Upper lobe of left lung (tissue), 6 donors: ENCODE data around the gene AGAP4. TPM values are rescaled to one million over a fixed set of nuclear protein-coding genes. Genes with fewer than 3 reads are reported as not detected.
"Not testable (repeated sequence)": the region's sequence is repeated elsewhere in the genome, so short reads cannot be mapped to it uniquely, and the experiment has no call there.

Experiments
- ATAC-seq, 2 donors: fragments of 200-7000 bp; cut with Tn5 transposase; one replicate each; pipeline ENCODE4 v1.9.1; 2022; ENCODE audit warnings: mild to moderate bottlenecking in 2 of 2, moderate library complexity in 2 of 2; ENCODE audit not compliant: low FRiP score in 2 of 2
- DNase-seq, 2 donors: peaks; one replicate each; pipeline ENCODE4 v3.0.0-alpha.2; 2019 to 2020
- H3K27ac ChIP-seq, 4 donors: fragments of 200-600 bp; sonication (generic); one replicate each; pipeline ENCODE4 v1.5.1; 2016 to 2019
- H3K27me3 ChIP-seq, 4 donors: fragments of 200-600 bp; sonication (generic); one replicate each; pipeline ENCODE4 v1.5.1; 2017 to 2019
- H3K36me3 ChIP-seq, 4 donors: fragments of 200-600 bp; sonication (generic); one replicate each; pipeline ENCODE4 v1.5.1; 2016 to 2019
- H3K4me1 ChIP-seq, 4 donors: fragments of 200-600 bp; sonication (generic); one replicate each; pipeline ENCODE4 v1.5.1; 2018 to 2019
- H3K4me3 ChIP-seq, 4 donors: fragments of 200-600 bp; sonication (generic); one replicate each; pipeline ENCODE4 v1.5.1; 2017 to 2019; ENCODE audit warnings: mild to moderate bottlenecking in 2 of 4, moderate library complexity in 1 of 4
- H3K9me3 ChIP-seq, 4 donors: fragments of 200-600 bp; sonication (generic); one replicate each; pipeline ENCODE4 v1.5.1; 2018 to 2019
- EP300 ChIP-seq, 4 donors: sonication (generic); formaldehyde crosslinking; IDR thresholded peaks; one replicate each; pipeline ENCODE4 v1.5.1; 2017; ENCODE audit warnings: antibody characterized with exemption in 4 of 4, control low read depth in 2 of 4
- POLR2A ChIP-seq, 4 donors: fragments of 450-650 bp; IDR thresholded peaks; one replicate each; pipeline ENCODE4 v1.5.1; 2016 to 2017; ENCODE audit warnings: antibody characterized with exemption in 4 of 4, mild to moderate bottlenecking in 2 of 4
- POLR2AphosphoS5 ChIP-seq, 2 donors: sonication (generic); formaldehyde crosslinking; IDR thresholded peaks; one replicate each; pipeline ENCODE4 v1.5.1; 2017; ENCODE audit warnings: antibody characterized with exemption in 2 of 2
- WGBS, 2 donors: methylation state at CpG; one replicate each; pipeline ENCODE4 v1.1.5; 2017 to 2018; 5-methylcytosine and 5-hydroxymethylcytosine counted together
- total RNA-seq, 6 donors: library from RNA; depleted of rRNA in 4 of 6; stranded (reverse); fragments of >200 nt in 4 of 6; gene quantifications; one replicate each; pipeline versions ENCODE4 v1.1.0 to v1.2.1, GENCODE V29; 2016 to 2021
- TF ChIP-seq, protein P1 (sequence below), 6 experiments: fragments of 450-650 bp in 4 of 6; fragments of 200-600 bp in 2 of 6; sonication (generic) in 2 of 6; IDR thresholded peaks; one replicate each; pipeline ENCODE4 v1.5.1; 2016 to 2019; ENCODE audit warnings: antibody characterized with exemption in 6 of 6
- donor health status: DM: no; HTN: no; CAD: no; lungs with moderate emphysema.
- donor health status: DM: no; HTN: yes; CAD: no; lungs with severe emphysema.

The AGAP4 gene
- total RNA-seq, 6 donors from 2014 or later, result 7.7 to 53.4 (median 12.7) TPM

DNA sequence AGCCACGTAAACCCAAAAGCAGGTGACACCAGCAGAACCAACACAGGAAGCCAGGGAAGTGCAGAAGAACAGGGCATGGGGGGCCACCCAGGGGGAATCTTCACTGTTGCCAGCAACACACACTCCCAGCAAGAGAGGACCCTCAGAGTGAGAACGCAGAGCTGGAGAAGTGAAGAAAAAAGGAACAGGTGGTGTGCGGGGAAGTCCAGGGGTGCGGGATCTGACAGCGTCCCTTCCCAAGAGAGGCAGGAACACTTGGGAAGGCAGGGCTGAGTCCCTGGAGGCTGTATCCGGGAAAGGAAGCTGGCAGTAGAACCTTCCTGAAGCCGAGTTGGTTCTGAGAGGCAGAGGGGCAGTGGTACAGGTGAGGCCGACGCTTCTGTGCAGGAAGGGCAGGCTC is 27.7 kb downstream of the AGAP4 start:
- no peaks in the 10 kb centered on the region for H3K9me3 ChIP-seq
- DNase-seq (no peak), ATAC-seq (no peak)
- TF ChIP-seq EP300 (IDR thresholded peaks at IDR 0.05) (no peak), POLR2A (IDR thresholded peaks at IDR 0.05) (no peak), POLR2AphosphoS5 (IDR thresholded peaks at IDR 0.05) (no peak)
- TF ChIP-seq, protein P1, sequence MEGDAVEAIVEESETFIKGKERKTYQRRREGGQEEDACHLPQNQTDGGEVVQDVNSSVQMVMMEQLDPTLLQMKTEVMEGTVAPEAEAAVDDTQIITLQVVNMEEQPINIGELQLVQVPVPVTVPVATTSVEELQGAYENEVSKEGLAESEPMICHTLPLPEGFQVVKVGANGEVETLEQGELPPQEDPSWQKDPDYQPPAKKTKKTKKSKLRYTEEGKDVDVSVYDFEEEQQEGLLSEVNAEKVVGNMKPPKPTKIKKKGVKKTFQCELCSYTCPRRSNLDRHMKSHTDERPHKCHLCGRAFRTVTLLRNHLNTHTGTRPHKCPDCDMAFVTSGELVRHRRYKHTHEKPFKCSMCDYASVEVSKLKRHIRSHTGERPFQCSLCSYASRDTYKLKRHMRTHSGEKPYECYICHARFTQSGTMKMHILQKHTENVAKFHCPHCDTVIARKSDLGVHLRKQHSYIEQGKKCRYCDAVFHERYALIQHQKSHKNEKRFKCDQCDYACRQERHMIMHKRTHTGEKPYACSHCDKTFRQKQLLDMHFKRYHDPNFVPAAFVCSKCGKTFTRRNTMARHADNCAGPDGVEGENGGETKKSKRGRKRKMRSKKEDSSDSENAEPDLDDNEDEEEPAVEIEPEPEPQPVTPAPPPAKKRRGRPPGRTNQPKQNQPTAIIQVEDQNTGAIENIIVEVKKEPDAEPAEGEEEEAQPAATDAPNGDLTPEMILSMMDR (IDR thresholded peaks at IDR 0.05), result no peak
- H3K27me3 ChIP-seq, result no peaks in the 10 kb centered on the region
- no peaks in the 10 kb centered on the region for H3K4me1 ChIP-seq
- no peak overlapping the region for H3K4me3 ChIP-seq
- WGBS, 2 donors, result 63 to 74% methylated on average over 9 of the region's 9 CpGs
- no peak overlapping the region for H3K27ac ChIP-seq
- H3K36me3 ChIP-seq, result no peaks in the 10 kb centered on the region

DNA sequence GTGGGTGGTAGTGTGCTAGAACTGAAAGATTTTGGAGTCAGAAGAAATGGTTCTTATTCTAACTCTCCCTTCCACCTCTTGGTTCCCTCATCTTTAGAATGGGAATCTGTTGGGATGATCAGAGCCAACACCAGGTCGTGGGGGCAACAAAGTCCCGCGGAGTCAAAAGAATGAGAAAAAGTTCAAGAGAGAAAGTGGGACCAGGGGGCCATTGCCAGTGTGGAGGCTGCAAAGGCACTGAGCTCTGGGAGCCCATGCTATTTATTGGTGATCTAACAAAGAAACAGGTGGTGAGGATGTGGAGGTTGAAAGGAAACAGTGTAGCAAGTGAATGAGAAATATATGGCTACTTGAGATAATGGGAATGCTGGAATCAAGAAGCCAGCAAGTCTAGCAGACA is 29.4 kb downstream of the AGAP4 start:
- Histone ChIP-seq H3K27ac (no peak overlapping the region), H3K4me1 (no peaks in the 10 kb centered on the region), H3K36me3 (no peaks in the 10 kb centered on the region), H3K4me3 (no peak overlapping the region), H3K9me3 (no peaks in the 10 kb centered on the region), H3K27me3 (no peaks in the 10 kb centered on the region)
- ATAC-seq, result no peak
- no peak for DNase-seq
- TF ChIP-seq POLR2A (IDR thresholded peaks at IDR 0.05) (no peak), EP300 (IDR thresholded peaks at IDR 0.05) (no peak), POLR2AphosphoS5 (IDR thresholded peaks at IDR 0.05) (no peak)
- TF ChIP-seq, protein P1 (IDR thresholded peaks at IDR 0.05), result no peak
- 91 to 92% methylated on average over 3 of the region's 3 CpGs for WGBS, 2 donors

GRCh38 chr10:45817130-45817859 is 30.0 kb downstream of the AGAP4 start:
- H3K27me3 ChIP-seq, result no peaks in the 10 kb centered on the region
- H3K4me3 ChIP-seq, result no peak overlapping the region
- H3K27ac ChIP-seq, result no peak overlapping the region
- no peak for TF ChIP-seq POLR2A (IDR thresholded peaks at IDR 0.05)
- no peak for TF ChIP-seq POLR2AphosphoS5 (IDR thresholded peaks at IDR 0.05)
- TF ChIP-seq, protein P1 (IDR thresholded peaks at IDR 0.05), result no peak
- no peak for TF ChIP-seq EP300 (IDR thresholded peaks at IDR 0.05)
- no peaks in the 10 kb centered on the region for H3K9me3 ChIP-seq
- DNase-seq, result peak in 1 of 2 donors; percentile 25
- H3K36me3 ChIP-seq, result no peaks in the 10 kb centered on the region
- H3K4me1 ChIP-seq, result no peaks in the 10 kb centered on the region
- no peak for ATAC-seq
- 97 to 99% methylated on average over 3 to 7 of the region's 7 CpGs for WGBS, 2 donors

GRCh38 chr10:45814146-45814545 is 33.2 kb downstream of the AGAP4 start:
- WGBS, 2 donors, result 87 to 94% methylated on average over 4 of the region's 4 CpGs
- not testable (repeated sequence) for H3K4me1 ChIP-seq, H3K36me3 ChIP-seq, ATAC-seq, H3K27me3 ChIP-seq, H3K4me3 ChIP-seq, H3K9me3 ChIP-seq, DNase-seq, H3K27ac ChIP-seq

GRCh38 chr10:45812959-45813358 is 34.3 kb downstream of the AGAP4 start:
- not testable (repeated sequence) for H3K4me3 ChIP-seq, H3K36me3 ChIP-seq, H3K27me3 ChIP-seq, H3K4me1 ChIP-seq, ATAC-seq, H3K27ac ChIP-seq, H3K9me3 ChIP-seq
- DNase-seq, result peak in 1 of 2 donors; percentile 55
- 84 to 90% methylated on average over 13 of the region's 13 CpGs for WGBS, 2 donors

DNA sequence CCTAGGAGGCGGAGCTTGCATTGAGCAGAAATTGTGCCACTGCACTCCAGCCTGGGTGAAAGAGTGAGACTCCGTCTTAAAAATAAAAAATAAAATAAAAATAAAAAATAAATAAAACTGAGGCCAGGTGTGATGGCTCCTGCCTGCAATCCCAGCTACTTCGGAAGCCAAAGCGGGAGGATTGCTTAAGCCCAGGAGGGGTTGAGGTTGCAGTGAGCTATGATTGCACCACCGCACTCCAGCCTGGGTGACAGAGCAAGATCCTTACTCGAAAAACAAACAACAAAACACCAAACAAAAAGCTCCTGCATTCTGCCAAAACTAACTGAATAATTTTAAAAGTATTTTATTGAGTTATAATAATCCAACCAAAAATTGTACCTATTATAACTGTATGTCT is 36.2 kb downstream of the AGAP4 start:
- ATAC-seq (no peak), DNase-seq (no peak)
- 71 to 78% methylated on average over 6 of the region's 6 CpGs for WGBS, 2 donors
- Histone ChIP-seq H3K27ac (no peak overlapping the region), H3K27me3 (no peaks in the 10 kb centered on the region), H3K4me1 (no peaks in the 10 kb centered on the region), H3K36me3 (no peaks in the 10 kb centered on the region), H3K9me3 (no peaks in the 10 kb centered on the region), H3K4me3 (no peak overlapping the region)
- TF ChIP-seq, protein P1 (IDR thresholded peaks at IDR 0.05), result no peak
- no peak for TF ChIP-seq POLR2AphosphoS5 (IDR thresholded peaks at IDR 0.05)
- TF ChIP-seq EP300 (IDR thresholded peaks at IDR 0.05), result no peak
- TF ChIP-seq POLR2A (IDR thresholded peaks at IDR 0.05), result no peak
